PC-3 (cell line): ENCODE results near the gene CARTPT.

Source experiments
- CTCF ChIP-seq: fragments of 300-600 bp; sonication (generic); conservative IDR thresholded peaks from 2 replicates; pipeline ENCODE4 v1.5.1; 2017; ENCODE audit warnings: antibody characterized with exemption, low read depth, mild to moderate bottlenecking, low read length
- EZH2 ChIP-seq: fragments of 300-600 bp; sonication (generic); IDR thresholded peaks from one replicate; pipeline ENCODE4 v1.6.1; 2017; ENCODE audit warnings: antibody characterized with exemption, mild to moderate bottlenecking, low read length; ENCODE audit not compliant: unreplicated experiment
- EZH2phosphoT487 ChIP-seq: fragments of 300-600 bp; sonication (generic); IDR thresholded peaks from 2 replicates; pipeline ENCODE4 v1.6.1; 2018; ENCODE audit warnings: mild to moderate bottlenecking, antibody characterized with exemption, low read length, borderline replicate concordance

- TF ChIP-seq CTCF (no peak), EZH2 (no peak), EZH2phosphoT487 (no peak)
These were observed 12.2 kb upstream of the CARTPT start for GRCh38 chr5:71706906-71707305.
